ENCODE measurements around the gene DCTD.
"Not testable (repeated sequence)": the region's sequence is repeated elsewhere in the genome, so short reads cannot be mapped to it uniquely, and the experiment has no call there.

Gene DCTD

DNA sequence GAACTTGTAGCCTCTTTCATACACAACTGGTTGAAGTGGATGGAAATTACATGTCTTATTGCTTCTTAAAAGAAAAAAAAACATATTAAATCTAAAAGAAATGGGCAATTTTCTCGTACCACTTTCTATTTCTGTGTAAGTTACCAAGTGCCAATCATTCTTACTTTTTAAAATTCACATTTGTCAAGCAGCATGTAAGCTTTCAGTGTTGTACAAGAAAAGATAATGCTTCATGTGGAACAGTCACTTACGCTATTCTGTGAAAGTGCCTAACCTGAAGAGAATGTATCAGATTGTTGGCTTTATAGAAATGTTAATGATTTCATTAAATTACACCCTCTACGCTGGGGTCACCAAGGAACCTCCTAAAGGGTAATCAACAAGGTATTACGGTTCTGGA, 4.4 kb upstream of the DCTD start:
- no peak for DNase-seq (ENCODE audit: low read depth in 3 of 3)

DNA sequence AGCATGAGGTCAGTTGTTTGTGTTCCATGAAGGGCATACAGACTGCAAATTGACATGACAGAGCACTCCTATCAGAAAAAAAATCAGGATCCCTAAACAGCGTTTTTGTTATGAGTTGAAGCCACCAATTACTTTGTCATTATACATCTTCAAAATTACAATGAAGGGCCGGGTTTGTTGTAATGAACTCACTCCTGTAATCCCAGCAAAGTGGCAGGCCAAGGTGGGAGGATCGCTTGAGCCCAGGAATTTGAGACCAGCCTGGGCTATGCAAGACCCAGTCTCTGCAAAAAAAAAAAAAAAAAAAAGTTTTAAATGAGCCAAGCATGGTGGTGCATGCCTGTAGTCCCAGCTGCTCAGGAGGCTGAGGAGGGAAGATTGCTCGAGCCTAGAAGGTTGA, 3.5 kb upstream of the DCTD start:
- no peak for DNase-seq (ENCODE audit: low read depth in 3 of 3)

DNA sequence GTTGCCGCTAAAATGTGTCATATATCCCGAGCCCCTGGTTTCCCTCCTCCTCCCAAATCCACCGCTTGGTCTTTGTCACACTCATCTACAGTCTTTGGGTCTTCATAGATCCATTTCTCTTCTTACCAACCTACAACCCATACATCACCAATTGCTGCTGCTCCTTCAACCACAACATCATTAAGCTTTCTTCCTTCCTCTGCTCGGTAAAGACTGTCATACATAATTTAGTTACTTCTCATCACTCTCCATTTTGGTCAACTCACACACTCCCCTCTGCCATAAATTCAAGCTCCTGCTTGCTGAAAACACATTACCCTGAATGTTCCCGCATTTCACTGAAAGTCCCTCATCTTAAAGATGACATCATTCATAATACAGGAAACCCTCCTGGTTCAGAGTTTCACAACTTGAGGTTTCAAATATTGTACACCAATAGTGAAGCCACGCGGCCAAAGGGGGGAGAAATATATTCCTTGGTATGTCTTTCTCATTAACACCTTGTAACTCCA, 1.7 kb upstream of the DCTD start:
- DNase-seq (ENCODE audit: low read depth in 3 of 3) = peak in 1 of 3 experiments; percentile 21

DNA sequence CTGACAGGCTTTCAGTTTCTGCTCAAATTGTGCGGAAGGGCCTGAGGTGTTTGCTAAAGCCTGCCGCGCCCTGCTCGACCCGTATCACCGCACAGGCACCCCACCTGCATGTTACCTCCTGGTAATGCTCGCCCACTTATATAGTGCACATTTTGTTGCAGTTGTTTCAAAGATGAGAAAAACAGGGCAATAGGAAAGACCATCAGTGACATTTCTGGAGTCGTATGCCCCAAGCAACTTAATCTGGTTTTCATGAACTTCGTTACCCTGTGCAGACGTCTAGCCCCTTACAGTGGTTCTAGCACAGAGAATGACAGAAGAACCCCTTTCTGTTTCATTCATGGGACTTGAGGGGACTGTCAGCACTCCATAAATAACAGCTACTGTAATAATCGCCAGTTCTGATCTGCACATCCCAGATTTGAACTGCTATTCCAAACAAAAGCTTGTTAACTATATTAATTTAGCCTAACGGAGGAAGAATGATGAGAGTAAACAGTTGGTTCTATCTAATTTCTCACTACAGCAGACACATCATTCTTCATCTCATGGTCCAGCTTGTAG, 940 bp upstream of the DCTD start:
- DNase-seq (ENCODE audit: low read depth in 3 of 3) = no peak

DNA sequence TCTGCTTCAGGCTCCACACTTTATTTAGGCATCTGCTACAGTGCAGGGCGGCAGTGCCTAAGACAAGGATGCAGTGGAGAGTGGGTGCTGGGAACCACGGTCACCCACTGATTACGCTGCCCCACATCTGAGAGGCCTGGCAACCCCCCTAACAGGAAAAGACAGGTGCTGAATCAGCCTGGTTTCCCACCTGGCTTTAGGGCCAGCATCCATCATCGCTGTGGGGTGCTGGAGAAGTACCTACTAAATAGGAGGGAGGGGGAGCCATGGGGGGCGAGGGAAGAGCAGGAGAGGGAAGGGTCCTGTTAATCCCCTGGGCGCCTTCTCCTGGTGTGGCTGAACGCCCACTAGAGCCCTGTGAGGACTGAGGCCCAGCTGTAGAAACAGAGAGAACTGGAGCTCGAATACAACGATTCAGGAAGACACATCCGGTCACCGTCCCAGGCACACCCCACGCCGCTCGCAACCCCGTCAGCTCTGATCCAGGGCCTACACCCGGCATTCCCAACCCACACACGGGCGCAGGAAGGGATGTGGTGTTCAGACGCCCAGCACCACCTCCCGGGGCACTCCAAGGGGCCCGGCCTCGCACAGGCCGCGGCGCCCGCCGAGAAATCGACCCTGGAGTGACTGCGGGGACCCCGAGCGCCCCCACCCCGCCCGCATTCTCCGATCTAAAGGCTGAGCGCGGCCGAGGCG, 554 bp downstream of the DCTD start:
- peak; percentile 5 to 44 (median 20) for DNase-seq (ENCODE audit: low read depth in 3 of 3)

DNA sequence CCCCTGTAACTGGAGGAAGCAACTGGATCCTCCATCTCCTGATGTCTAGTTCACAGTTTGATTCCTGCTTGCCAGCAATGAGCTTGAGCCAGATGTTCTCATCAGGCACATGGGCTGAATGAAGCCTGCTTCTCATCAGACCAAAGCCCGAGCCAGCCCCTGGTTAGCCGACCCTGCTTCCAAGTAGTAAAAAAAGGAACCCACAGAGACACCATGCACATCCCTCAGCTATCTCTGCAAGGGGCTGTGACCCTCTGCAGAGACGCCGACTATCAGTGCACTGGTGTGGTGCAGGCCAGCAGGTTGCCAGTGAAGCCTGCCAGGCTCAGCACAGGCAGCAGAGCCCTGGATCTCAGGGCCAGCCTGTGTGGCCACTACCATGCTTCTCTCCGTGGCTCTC, 2.8 kb downstream of the DCTD start:
- DNase-seq (ENCODE audit: low read depth in 3 of 3) = no peak

DNA sequence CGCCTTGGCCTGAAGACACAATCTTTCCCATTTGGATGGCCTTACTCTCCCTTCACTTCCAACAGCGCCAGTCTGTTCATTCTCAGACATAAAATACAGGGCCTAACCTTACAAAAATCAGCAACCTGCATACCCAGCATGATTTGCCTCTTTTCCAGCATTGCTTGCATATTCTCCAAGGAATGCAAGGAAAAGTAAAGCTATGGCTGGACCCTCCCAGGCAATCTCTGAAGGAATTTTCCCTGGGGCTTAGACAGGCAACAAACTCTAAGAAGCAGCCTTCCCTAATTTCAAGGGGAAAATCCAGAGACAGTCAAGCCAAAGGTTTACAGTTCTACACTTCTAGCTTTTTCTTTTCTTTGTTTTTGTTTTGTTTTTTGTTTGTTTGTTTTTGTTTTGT, 3.6 kb downstream of the DCTD start:
- DNase-seq (ENCODE audit: low read depth in 3 of 3) = no peak

DNA sequence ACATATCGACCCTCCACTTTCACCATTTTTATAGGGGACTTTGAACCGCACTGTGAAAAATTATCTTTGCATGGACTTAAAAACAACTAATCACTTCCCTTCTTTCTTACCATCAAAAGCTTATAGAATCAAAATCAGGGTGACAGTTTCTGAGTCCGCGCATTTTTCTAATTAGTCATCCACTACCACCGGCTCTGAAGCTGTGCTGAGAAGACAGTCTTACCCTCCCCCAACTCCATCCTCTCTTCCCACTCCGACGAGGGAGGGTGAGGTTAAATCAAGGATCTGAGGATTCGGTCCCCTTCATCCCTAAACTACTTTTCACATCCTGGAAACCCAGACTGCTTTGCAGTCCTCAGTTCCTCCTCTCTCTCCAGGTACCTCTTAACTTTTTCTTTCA, 4.2 kb downstream of the DCTD start:
- DNase-seq (ENCODE audit: low read depth in 3 of 3) = no peak

DNA sequence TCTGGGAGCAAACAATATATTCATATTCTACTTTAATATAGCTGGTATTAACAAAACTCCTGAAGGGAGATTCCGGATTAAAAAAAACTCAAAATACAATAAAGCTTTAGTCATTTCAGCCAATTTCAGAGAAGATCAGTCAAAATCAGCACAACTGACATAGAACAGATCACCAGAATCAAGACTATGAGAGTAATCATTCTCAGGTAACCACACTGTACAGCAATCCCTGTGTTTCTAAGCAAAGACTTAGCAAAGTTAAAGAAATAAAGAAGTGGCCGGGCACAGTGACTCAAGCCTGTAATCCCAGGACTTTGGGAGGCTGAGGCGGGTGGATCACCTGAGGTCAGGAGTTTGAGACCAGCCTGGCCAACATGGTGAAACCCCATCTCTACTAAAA, 9.1 kb downstream of the DCTD start:
- no peak for DNase-seq (ENCODE audit: low read depth in 3 of 3)

DNA sequence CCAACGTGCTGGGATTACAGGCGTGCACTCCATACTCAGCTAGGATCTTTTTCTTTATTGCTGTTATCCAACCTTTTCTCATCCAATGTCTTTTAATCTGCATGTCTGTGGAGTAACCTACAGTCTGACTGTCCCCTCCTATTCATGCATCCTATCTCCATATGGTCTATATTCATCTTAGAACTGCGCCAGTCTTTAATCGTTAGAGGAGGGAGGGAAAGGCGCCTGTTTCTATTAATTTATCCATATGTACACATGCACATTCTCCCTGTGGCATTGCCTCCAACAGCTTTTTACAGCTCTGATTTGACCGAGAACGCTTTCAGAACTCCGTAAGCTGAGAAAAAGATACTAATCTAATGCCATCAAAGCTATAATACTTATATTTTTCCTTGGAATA, 9.8 kb downstream of the DCTD start:
- DNase-seq (ENCODE audit: low read depth in 3 of 3) = no peak

DNA sequence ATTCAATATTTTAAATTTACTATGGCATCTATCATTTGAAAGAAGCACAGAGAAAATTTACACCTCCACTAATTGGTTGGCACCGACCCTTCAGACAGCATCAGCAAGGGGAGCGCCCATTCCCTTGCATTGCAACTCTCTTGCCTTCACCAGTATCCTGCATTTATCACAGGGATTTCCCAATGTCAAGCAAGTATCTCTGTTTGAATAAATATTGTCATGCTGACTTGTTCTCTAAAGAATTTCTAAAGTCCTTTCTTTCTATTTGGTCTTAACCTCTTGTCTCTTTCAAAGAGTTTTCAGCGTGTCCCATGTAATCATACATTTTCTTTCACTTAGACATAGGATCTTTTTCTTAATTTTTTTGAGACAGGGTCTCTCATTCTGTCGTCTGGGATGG, 10.4 kb downstream of the DCTD start:
- no peak for DNase-seq (ENCODE audit: low read depth in 3 of 3)

DNA sequence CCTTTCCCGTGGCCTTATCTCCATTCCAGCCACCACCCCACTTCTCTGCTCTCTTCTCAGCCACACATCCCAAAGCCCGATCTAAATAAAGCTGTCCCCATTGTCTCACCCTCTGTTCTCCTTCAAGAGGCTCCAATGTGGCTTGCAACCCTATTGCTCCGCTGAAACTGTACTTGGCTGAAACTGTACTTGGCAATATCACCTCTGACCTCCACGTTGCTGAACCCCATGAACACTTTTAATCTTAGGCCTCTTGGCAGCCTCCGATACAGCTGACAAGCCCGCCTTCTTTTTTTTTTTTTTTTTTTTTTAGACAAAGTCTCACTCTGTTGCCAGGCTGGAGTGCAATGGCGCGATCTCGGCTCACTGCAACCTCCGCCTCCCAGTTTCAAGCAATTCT, 12.1 kb downstream of the DCTD start:
- no peak for DNase-seq (ENCODE audit: low read depth in 3 of 3)

DNA sequence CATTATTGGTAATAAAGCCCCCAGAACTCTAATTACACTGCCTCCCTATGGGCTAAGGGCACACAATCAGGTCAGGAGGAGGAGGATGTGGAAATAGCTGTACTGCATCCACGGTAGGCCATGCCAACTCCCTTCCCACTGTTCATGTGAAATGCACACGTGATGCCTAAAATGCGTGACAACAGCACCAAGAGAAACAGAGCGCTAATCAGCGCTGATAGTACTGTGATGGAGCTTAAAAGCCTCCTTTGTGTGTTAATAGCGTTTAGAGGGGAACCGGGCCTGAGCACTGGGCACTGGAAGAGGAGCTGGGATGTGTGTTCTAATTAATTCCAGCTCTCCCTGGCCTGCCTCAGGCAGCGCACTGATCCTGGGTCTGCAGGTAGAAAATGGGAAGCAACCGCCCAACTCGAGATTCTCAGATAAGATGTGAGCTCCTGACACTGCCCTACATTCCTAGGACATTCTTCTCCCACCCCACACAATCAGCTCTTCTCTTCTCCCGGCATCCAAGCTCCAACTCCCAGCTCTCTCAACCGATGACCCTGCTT, 12.9 kb downstream of the DCTD start:
- DNase-seq (ENCODE audit: low read depth in 3 of 3) = no peak

DNA sequence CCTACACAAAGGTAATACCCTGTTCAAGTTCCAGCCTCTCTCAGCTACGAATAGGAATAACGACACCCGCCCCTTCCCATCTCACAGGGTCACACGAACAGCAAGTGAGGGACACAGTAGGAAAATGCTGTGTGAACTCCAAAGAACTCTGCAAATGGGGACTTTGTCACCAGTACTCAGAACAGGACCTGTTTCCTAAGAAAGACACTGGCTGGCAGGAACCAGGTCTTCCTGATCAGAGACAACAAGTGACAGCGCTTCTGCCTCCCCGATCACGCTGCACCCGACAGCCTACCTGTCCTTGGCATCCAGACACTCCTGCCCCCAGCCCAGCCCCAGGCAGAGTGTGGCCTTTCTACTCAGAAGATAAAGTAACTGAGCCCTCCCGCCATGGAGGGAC, 14.2 kb downstream of the DCTD start:
- no peak for DNase-seq (ENCODE audit: low read depth in 3 of 3)

DNA sequence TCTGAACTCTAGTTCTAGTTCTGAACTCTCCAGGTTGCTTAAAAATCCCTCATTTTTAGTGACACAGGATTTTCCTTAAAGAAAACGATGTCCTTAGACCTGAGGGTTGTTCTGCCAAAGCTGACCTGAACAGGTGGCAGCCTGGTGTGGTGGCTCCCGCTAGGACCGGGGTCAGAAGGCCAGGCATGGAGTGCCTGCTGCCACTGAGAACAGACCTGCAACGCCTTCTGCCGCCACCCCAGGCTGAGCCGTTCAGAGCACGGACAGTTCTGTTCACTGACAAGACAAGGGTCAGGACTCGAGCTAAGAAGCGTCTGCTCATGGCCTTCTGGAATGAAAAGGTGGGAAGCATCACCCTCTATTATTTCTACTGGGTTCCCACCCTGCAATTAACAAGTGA, 15.8 kb downstream of the DCTD start:
- no peak for DNase-seq (ENCODE audit: low read depth in 3 of 3)

DNA sequence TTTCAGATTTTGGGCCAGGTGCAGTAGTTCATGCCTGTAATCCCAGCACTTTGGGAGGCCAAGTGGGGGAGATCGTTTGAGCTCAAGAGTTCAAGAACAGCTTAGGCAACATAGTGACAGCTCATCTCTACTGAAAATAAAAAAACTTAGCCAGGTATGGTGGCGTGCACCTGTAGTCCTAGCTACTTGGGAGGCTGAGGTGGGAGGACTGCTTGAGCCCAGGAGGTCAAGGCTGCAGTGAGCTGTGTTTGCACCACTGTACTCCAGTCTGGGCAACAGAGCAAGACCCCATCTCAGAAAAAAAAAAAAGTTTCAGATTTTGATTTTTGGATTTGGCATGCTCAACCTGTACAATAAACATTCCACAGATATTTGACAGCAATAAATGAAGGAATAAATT, 17.2 kb downstream of the DCTD start:
- DNase-seq (ENCODE audit: low read depth in 3 of 3) = not testable (repeated sequence)

DNA sequence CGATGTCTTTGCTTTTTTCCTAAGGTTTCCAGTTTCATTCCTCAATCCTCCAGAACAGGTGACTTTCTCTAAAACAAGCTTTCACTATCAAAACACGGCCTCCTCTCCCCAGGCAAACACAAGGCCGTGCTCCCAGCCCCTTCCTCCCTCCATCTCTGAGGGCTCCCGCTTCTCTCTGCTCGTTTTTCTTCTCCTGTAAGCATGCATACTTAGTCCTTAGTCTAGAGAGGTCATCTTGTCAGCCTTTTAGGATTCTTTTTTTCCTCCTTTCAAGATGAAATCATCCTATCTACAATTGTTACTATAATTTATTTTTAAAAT, 18.7 kb downstream of the DCTD start:
- no peak for DNase-seq (ENCODE audit: low read depth in 3 of 3)

DNA sequence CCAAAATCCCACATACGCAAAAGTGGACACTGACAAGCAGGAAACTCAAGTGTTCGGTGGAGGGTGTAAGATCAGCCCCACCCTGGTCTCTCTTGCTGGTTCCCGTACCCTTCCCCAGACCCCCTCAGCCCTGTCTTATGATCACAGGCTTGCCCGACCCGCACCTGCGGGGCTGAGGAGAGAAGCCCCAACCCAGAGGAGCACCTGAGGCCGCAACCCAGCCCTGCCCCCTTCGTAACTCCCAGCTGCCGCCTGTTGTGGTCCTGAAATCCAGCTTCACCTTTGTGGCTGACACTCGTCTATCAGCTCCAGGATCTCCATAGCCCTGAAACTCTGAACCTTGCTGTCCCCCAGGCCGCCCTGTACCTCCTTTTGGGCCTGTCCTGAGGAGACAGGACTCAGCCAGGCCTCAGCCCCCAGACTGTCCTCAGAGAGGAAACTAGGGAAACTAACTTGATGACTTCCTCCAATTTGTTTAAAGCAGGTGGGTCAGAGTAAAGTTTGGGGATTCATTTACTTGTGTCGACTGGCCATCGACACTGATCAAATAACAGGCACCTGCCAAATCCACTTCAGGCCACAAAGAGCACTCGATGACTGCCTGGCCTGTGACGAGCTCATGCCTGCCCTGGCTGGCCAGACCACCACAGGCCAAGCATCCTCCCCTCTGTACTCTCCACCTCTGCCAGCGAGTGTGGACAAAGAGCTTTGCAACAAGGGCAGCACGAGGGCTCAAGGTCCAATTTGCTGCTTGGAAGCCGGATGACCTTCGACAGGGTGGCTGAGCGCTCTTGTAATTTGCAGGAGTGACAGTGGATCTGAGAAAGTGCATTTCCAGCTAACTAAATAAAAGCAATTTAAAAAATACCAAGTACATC, 19.3 kb downstream of the DCTD start:
- no peak for DNase-seq (ENCODE audit: low read depth in 3 of 3)

DNA sequence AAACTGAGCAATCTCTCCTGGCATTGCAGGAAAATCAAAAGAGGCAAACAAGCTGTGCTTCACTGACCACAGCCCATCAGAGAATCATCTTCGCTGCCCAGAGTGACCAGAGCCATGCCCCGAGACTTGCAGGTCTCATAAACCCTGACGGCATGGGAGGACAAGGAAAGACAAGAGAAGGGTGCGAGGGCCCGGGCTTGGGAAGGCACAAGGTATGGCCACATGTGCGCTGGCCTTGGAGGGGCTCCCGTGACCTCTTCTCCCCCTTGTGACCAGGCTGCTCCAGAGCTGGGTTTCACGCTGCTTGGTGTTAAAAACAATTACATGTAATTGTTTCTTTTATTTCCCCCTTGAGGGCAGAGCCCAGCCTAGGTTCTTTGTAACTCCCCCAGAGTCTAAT, 20.8 kb downstream of the DCTD start:
- no peak for DNase-seq (ENCODE audit: low read depth in 3 of 3)

DNA sequence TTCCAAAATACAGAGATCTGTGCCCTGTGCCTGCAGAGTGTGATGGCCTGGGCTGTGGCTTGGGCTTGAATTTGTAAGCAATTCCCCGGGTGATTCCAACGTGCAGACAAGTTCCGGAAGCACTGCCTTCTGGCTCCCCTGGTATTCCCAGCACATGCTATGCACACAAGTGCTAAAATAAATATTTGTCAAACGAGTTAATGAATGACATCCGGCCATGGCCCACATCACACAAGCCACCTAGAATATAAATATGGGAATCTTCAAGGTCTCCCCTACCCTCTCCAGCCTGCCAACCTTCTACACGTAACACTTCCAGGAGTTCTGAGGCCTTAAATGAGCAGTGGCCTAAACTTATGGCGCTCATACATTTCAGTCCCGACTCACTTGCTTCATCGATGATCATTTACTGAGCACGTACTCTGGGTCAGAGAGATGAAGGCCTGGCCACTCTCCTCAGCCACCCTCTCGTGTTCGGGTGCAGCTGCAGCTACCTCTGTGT, 21.3 kb downstream of the DCTD start:
- DNase-seq (ENCODE audit: low read depth in 3 of 3) = no peak

DNA sequence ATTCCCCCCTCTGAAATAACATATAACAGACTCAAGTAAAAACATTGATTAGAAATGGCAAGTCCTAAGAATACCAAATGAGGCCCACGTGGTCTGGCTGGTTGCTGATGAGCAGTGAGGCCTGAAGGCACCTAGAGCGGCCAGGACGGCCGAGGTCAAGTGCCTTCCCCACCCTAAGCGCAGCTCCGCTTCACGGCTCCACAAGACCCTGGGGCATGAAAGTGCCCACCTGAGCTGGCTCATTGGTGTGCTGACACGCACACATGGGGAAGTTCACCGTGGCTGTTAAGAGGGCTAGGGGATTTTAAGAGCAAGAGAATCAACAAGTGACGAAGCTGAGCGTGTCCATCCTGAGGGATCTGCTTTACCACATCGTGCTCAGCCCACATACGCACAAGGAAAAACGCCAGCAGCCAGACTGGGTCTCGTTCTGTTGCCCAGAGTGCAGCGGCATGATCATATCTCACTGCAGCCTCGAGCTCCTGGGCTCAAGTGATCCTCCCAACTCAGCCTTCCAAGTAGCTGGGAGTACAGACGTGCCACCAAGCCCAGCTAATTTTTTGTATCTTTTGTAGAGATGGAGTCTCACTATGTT, 22.4 kb downstream of the DCTD start:
- no peak for DNase-seq (ENCODE audit: low read depth in 3 of 3)

DNA sequence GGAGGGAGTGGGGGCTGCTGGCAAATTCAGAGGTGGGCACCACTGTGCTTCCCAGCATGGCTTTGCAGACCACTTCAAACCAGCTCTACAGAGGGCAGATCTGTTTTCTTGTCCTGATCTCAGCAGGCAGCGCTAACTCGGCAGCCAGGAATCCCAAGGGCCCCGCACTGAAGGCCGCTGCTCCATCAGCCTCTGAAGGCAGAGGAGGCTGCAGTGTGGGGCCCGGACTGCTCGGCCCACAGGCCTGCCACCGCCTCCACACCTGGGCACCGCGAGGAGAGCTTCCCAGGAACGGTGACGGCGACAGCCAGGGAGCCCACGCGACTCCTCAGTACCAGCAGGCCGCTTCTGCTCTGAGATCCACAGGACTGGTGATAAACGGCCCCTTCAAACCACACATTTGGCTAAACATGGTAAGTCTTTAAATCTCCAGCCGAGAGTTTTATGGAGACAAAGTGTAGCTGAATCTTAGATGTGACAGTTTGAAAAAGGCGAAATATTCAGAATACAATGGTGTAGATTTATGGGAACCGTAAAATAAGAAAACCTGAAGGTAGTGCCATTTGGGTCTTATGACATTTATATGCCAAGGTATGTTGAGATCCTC, 23.6 kb downstream of the DCTD start:
- no peak for DNase-seq (ENCODE audit: low read depth in 3 of 3)
